Stimulated activated CD4-positive, alpha-beta T cell treated with anti-CD3 and anti-CD28 coated beads, Interleukin-1b, Interleukin-23, amount 100 ng/mL, for 24 hours (primary cell): ENCODE data around the gene TRPC1.

Experiments
- DNase-seq, 4 experiments: peaks; one replicate each; pipeline ENCODE4 v3.0.0-alpha.2; 2020; ENCODE audit warnings: low read depth in 4 of 4, low spot score in 1 of 4

The TRPC1 gene

GRCh38 chr3:142837526-142837925, 113.7 kb downstream of the TRPC1 start:
- no peak for DNase-seq

- no peak for DNase-seq
Observed at GRCh38 chr3:142839831-142840230, 116.0 kb downstream of the TRPC1 start.

GRCh38 chr3:142844339-142844977, 120.6 kb downstream of the TRPC1 start:
- DNase-seq = no peak

- DNase-seq = no peak
Observed at GRCh38 chr3:142846779-142847577, 123.1 kb downstream of the TRPC1 start.

- DNase-seq = no peak
Observed at GRCh38 chr3:142849148-142849547, 125.3 kb downstream of the TRPC1 start.

- DNase-seq = no peak
Observed at GRCh38 chr3:142850395-142851023, 126.7 kb downstream of the TRPC1 start.

GRCh38 chr3:142852009-142852408, 128.2 kb downstream of the TRPC1 start:
- no peak for DNase-seq

- DNase-seq = no peak
Observed at GRCh38 chr3:142853270-142854168, 129.7 kb downstream of the TRPC1 start.

- DNase-seq = no peak
Observed at GRCh38 chr3:142857056-142857455, 133.2 kb downstream of the TRPC1 start.
